GM12874 (cell line): ENCODE data around the gene TPCN2.

Experiments
- TF ChIP-seq, protein P1 (sequence below): IDR thresholded peaks from 2 replicates; pipeline ENCODE4 v1.5.1; 2011; ENCODE audit warnings: low read depth, mild to moderate bottlenecking, control low read depth, low read length, moderate library complexity; ENCODE audit not compliant: insufficient read depth

Gene TPCN2

DNA sequence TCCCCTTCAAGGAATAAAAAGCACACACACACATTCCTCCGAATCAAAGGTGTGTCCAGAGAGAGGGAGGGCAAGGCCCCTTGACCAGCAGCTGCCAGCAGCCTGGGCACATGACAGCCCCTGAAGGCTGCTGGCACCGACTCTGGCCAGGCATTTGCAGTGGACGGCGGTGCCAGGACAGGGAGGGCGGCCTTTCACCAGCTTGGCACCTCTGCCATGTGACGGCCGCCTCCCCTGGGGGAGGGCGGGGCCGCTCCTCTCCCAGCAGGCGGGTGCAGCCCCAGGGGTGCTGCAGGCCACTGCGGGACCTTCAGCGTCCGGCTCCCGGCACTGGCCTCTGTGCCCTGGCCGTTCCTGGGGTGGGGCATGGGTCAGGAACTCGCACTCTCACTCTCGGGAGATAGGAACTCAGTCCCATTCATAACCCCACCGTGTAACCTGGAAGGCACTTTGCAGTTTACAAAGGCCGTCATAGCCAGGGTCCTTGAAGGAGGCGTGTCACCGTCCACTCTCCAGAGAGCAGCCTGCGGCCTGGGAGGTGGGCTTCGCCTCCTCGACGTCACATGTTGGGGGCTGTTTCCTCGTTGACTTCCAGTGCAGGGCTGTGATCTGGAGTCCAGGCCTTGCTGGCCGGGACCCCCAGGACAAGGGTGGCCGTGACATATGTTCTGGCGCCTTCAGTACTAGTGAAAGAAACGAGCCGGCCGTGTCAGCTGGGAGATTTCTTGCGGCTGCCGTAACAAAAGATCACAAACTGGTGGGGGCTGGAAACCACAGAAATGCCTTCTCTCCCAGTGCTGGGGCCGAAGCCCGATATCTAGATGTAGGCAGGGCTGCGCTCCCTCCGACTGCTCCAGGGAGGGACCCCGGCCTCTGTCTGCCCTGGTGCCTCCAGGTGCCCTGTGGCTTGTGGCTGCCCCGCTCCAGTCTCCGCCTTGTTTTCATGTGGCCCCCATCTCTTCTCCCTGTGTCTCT, 67.1 kb downstream of the TPCN2 start:
- TF ChIP-seq, protein P1, sequence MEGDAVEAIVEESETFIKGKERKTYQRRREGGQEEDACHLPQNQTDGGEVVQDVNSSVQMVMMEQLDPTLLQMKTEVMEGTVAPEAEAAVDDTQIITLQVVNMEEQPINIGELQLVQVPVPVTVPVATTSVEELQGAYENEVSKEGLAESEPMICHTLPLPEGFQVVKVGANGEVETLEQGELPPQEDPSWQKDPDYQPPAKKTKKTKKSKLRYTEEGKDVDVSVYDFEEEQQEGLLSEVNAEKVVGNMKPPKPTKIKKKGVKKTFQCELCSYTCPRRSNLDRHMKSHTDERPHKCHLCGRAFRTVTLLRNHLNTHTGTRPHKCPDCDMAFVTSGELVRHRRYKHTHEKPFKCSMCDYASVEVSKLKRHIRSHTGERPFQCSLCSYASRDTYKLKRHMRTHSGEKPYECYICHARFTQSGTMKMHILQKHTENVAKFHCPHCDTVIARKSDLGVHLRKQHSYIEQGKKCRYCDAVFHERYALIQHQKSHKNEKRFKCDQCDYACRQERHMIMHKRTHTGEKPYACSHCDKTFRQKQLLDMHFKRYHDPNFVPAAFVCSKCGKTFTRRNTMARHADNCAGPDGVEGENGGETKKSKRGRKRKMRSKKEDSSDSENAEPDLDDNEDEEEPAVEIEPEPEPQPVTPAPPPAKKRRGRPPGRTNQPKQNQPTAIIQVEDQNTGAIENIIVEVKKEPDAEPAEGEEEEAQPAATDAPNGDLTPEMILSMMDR = no peak

- TF ChIP-seq, protein P1 = no peak
Measured at GRCh38 chr11:69116671-69117070, 67.9 kb downstream of the TPCN2 start.

DNA sequence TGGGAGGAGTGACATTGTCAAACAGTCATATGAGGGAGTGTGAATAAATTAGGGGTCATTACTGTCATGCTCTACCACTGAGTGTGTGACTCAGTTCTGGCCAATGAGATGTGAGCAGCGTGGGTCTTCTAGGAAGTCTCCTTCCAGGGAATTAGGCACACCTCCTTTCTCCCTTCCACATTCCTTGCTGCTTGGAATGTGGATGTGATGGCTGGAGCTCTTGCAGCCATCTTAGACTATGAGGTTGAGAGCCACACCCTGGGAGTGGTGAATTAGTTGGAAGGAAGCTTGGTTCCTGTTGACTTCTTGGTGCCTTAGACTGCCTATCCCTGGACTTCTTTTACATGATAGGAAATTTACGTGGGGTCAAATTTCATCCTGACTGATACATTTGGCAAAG, 70.5 kb downstream of the TPCN2 start:
- TF ChIP-seq, protein P1 = no peak

- TF ChIP-seq, protein P1 = no peak
Measured at GRCh38 chr11:69120096-69120875, 71.6 kb downstream of the TPCN2 start.

- TF ChIP-seq, protein P1 = no peak
Measured at GRCh38 chr11:69121021-69121420, 72.3 kb downstream of the TPCN2 start.

GRCh38 chr11:69121621-69122325, 73.0 kb downstream of the TPCN2 start:
- TF ChIP-seq, protein P1 = no peak

DNA sequence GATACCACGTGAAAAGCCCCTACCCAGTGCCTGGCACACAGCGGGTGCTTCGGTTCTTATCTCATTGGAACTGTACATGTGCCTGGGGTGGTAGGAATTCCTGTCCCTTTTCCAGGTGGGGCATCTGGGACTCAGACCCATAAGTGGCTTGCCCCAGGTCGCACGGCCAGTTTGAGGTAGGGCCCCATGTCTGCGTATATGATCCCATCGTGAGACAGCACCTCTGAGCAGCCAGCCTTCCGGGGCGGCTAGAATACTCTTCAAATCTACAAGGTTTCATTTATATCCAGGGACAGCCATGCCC, 73.5 kb downstream of the TPCN2 start:
- TF ChIP-seq, protein P1 = no peak
